ENCODE measurements around the gene CUL4A.
A peak's percentile ranks its signal among the peaks of the same experiment; 100 is the strongest.
"Not testable (repeated sequence)": the region's sequence is repeated elsewhere in the genome, so short reads cannot be mapped to it uniquely, and the experiment has no call there.

Gene CUL4A

DNA sequence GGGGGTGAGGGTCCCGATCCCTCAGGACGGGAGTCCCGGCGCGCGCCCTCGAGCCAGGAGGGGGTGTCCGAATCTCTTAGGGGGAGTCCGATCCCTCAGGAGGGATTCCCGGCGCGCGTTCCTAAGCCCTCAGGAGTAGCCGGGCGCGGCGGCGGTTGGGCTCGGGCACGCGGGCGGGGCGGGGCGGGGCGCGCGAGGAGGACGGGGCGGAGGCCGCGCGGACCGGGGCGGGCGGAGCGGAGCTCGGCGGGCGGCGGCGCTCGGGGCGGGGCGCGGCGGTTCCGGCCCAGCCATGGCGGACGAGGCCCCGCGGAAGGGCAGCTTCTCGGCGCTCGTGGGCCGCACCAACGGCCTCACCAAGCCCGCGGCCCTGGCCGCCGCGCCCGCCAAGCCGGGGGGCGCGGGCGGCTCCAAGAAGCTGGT is at the start of gene CUL4A:
CUL4A (plus strand) TSS at position 278 of the 423 bp plus-strand sequence; CDS start at position 293, 15 bp downstream.
- peaks cover 47% of the 10 kb centered on the region for H3K4me1 Mint-ChIP-seq
- H3K36me3 Mint-ChIP-seq (ENCODE audit: low read depth): peaks cover 48% of the 10 kb centered on the region

DNA sequence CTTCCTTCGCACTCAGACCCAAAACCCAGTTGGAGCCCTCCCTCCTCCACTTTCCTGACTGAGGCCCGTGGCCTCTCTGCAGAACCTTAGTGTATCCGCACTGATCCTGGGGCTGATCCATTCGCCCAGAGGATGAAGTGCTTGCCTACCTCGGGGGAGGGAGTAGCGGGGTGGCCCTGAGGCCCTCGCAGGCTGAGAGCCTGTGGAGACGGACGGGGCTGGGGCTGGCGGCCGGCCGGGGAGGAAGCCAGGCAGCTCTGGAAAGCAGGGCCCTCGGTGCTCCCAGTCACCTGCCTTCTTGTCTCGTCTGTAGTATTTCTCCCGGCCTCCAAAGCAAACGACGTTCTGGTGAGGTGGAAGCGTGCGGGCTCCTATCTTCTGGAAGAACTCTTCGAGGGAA is 49.7 kb upstream of the CUL4A start:
- no peak for DNase-seq
- Mint-ChIP-seq H3K27me3 (peaks cover 4% of the 10 kb centered on the region), H3K4me3 (no peak overlapping the region), H3K27ac (no peak overlapping the region), H3K4me1 (peaks cover 17% of the 10 kb centered on the region), H3K9me3 (peaks cover 12% of the 10 kb centered on the region), H3K36me3 (ENCODE audit: low read depth) (no peaks in the 10 kb centered on the region)
- ATAC-seq: no peak

More for the DNA sequence above, at the start of gene CUL4A:
- ATAC-seq (peak; percentile 53), DNase-seq (peak; percentile 81)
- Mint-ChIP-seq H3K4me3 (peak within 1 kb of the TSS; percentile 95), H3K9me3 (no peaks in the 10 kb centered on the region), H3K27ac (peak within 1 kb of the TSS; percentile 86), H3K27me3 (no peaks in the 10 kb centered on the region)

DNA sequence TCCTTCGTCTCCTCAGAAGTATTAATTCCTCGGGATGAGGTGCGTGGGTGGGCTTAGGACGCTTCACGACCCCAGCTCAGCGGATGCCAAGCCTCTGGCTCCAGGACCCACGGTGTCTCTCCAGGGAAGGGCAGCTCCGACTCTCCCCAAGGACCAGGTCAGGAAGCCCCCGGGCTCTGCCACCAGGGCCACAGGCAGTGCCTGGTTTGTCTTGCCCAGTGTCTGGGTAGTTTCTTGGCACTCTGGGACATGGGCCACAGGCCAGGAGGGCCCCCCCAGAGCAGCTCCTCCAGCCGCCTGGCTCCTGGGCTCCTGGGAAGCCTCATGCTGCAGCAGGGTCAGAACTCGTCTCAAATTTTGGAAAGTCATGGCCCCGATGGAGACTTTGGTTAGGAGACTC is 48.4 kb upstream of the CUL4A start:
- Mint-ChIP-seq H3K4me3 (peak overlapping the region; percentile 40), H3K27ac (no peak overlapping the region), H3K27me3 (peaks cover 4% of the 10 kb centered on the region), H3K36me3 (ENCODE audit: low read depth) (no peaks in the 10 kb centered on the region), H3K9me3 (no peaks in the 10 kb centered on the region), H3K4me1 (peaks cover 19% of the 10 kb centered on the region)
- DNase-seq: no peak
- no peak for ATAC-seq

DNA sequence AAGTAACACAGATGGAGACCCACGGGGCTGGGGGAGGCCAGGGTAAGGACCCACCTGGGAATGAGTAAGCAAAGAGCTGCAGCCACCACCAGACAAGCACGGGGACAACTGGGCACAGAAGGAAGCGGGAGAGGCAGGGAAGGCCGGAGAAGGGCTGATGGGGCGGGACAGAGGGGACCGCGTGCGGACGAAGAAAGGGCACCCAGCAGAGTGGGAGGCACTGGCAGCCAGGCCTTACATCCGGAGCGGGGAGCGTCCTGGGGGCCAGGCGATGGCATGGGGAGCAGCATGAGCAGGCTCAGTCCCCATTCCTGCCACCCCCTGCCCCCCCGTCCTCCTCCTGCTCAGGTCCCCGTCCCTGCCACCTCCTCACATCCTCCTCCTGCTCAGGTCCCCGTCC is 48.0 kb upstream of the CUL4A start:
- H3K27ac Mint-ChIP-seq: no peak overlapping the region
- peaks cover 24% of the 10 kb centered on the region for H3K4me1 Mint-ChIP-seq
- H3K36me3 Mint-ChIP-seq (ENCODE audit: low read depth): no peaks in the 10 kb centered on the region
- DNase-seq (no peak), ATAC-seq (no peak)
- H3K27me3 Mint-ChIP-seq: peaks cover 4% of the 10 kb centered on the region
- H3K9me3 Mint-ChIP-seq: no peaks in the 10 kb centered on the region
- H3K4me3 Mint-ChIP-seq: peak overlapping the region; percentile 40

DNA sequence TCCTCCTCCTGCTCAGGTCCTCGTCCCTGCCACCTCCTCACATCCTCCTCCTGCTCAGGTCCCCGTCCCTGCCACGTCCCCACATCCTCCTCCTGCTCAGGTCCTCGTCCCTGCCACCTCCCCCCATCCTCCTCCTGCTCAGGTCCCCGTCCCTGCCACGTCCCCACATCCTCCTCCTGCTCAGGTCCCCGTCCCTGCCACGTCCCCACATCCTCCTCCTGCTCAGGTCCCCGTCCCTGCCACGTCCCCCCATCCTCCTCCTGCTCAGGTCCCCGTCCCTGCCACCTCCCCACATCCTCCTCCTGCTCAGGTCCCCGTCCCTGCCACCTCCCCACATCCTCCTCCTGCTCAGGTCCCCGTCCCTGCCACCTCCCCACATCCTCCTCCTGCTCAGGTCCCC is 47.4 kb upstream of the CUL4A start:
- not testable (repeated sequence) for H3K27me3 Mint-ChIP-seq; DNase-seq; H3K9me3 Mint-ChIP-seq; H3K36me3 Mint-ChIP-seq (ENCODE audit: low read depth); H3K4me3 Mint-ChIP-seq; H3K27ac Mint-ChIP-seq; ATAC-seq
- H3K4me1 Mint-ChIP-seq: peaks cover 27% of the 10 kb centered on the region

DNA sequence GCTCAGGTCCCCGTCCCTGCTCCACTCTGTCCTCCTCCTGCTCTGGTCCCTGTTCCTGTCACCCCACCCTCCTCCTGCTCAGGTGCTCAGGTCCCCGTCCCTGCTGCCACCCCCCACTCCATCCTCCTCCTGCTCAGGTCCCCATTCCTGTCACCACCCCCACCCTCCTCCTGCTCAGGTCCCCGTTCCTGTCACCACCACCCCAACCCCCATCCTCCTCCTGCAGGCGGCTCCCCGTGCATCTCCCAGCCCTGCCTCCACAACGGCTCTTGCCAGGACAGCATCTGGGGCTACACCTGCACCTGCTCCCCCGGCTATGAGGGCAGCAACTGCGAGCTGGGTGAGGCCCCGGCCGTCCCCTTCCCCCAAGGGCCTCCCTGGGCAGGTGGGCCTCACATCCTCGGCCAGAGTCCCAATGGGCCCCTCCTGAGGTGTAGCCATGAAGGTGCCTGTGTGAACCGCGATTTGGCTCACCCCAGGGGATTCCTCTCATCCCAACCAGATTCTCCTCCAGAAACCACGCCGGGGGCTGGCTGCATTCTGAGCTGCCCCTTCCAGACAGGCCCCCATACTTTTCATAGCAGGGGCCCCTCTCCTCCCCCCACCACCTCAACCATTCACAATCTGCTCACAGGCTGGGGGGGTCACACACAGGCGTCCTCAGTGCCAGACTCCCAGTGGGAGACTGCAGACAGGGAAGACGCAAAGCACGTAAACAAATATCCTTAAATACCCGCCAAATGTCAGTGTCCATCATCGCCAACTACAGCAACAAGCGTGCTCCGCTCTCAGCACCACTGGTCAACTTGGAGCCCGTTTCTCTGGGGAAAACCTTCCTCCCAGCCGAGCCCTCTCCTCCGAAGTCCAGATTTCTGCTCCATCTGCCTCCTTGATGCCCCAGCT is 46.4 kb upstream of the CUL4A start:
- DNase-seq (no peak), ATAC-seq (peak; percentile 16)
- Mint-ChIP-seq H3K4me1 (peaks cover 27% of the 10 kb centered on the region), H3K27me3 (peaks cover 4% of the 10 kb centered on the region), H3K4me3 (no peak overlapping the region), H3K27ac (no peak overlapping the region), H3K36me3 (ENCODE audit: low read depth) (peaks cover 9% of the 10 kb centered on the region), H3K9me3 (no peaks in the 10 kb centered on the region)

DNA sequence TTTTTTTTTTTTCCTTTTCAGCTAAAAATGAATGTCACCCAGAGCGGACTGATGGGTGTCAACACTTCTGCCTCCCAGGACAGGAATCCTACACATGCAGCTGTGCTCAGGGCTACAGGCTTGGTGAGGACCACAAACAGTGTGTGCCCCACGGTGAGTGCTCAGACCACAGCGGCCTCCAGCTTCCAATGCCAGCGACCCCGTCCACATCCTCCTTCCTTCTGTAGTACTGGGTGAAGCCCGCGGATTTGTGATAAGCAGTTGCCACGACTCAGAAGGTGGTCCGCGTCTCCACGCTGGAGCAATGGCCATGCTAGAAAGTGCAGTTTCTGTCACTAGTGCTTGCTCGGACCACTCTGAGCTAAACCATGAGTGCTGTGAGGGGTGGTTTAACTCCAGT is 44.9 kb upstream of the CUL4A start:
- Mint-ChIP-seq H3K27me3 (peaks cover 4% of the 10 kb centered on the region), H3K27ac (no peak overlapping the region), H3K36me3 (ENCODE audit: low read depth) (peaks cover 21% of the 10 kb centered on the region), H3K4me1 (peaks cover 27% of the 10 kb centered on the region), H3K9me3 (no peaks in the 10 kb centered on the region), H3K4me3 (no peak overlapping the region)
- no peak for ATAC-seq
- DNase-seq: no peak

DNA sequence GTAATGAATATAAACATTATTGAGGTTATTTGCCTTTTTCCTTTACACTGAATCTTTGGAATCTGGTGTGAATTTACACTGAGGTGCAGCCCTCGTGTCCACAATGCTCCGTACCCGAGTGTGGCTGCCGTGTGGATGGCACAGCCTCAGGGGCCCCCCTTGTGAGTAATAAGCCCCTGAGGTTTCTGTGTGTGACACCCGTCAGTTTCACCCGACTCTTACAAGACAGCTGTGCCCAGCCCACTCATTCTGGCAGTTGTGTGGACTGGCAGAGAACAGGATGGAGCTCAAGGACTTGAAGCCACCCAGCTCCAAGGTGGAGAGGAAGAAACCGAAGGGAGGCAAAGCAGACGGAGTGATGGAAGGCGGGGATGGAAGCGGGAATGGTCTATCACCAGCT is 43.1 kb upstream of the CUL4A start:
- peak; percentile 90 for ATAC-seq
- Mint-ChIP-seq H3K4me1 (peaks cover 23% of the 10 kb centered on the region), H3K27ac (no peak overlapping the region), H3K36me3 (ENCODE audit: low read depth) (peaks cover 29% of the 10 kb centered on the region), H3K9me3 (no peaks in the 10 kb centered on the region), H3K27me3 (peaks cover 4% of the 10 kb centered on the region), H3K4me3 (no peak overlapping the region)
- peak; percentile 42 for DNase-seq

DNA sequence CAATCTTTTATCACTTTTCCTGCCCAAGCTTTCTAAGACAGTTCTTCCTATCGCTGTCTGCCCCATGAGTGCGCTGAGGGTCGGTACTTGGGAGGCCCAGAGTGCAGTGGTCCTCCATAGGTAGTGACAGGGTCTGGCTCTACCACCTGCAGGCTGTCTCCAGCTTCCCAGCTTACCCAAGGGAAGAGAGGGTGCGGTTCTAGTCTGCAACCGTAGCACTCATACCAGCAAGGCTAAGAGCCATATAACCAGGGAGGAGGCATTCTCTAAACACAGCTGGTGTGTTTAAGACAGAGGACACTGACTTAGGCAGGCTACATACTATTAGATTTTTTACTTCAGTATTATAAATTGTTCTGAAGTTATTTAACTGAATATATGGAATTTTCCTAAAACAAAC is 42.7 kb upstream of the CUL4A start:
- H3K27me3 Mint-ChIP-seq: peaks cover 4% of the 10 kb centered on the region
- peaks cover 29% of the 10 kb centered on the region for H3K36me3 Mint-ChIP-seq (ENCODE audit: low read depth)
- H3K4me3 Mint-ChIP-seq: no peak overlapping the region
- no peak overlapping the region for H3K27ac Mint-ChIP-seq
- peaks cover 22% of the 10 kb centered on the region for H3K4me1 Mint-ChIP-seq
- DNase-seq (no peak), ATAC-seq (no peak)
- H3K9me3 Mint-ChIP-seq: no peaks in the 10 kb centered on the region

DNA sequence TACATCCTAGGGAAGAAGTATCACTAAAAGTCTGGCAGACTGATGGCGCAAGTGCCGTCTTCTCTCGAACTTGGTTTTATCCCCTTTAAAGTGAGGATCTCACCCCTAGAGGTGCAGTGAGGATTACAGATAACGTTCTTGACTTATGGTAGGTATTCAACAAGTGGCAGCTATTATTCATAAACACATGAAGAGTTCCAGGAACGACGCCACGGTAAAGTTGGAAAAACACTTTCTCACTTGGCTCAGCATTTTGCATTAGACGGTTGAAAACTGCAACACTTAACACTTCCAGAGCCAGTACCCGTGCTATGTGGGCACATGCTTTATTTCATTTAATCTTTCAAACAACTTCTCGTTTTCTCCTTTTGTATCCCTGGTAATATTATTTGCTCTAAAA is 42.3 kb upstream of the CUL4A start:
- DNase-seq (no peak), ATAC-seq (no peak)
- peaks cover 22% of the 10 kb centered on the region for H3K4me1 Mint-ChIP-seq
- no peak overlapping the region for H3K27ac Mint-ChIP-seq
- peaks cover 4% of the 10 kb centered on the region for H3K27me3 Mint-ChIP-seq
- no peak overlapping the region for H3K4me3 Mint-ChIP-seq
- no peaks in the 10 kb centered on the region for H3K9me3 Mint-ChIP-seq
- peaks cover 29% of the 10 kb centered on the region for H3K36me3 Mint-ChIP-seq (ENCODE audit: low read depth)

DNA sequence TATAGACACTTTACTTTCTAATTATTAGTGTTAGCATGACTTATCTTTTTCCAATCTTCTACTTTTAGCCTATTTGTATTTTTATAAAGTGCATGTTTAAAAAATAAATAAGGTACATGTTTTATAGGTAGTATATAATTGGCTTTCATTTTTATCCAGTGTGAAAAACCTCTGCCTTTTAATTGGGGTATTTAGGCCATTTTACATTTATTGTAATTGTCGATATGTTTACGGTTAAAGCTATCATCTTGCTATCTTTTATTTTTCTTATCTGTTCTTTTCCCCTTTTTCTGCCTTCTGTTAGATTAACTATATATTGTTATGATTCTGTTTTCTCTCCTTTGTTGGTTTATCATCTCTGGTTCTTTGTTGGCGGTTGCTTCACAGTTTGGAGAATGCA is 41.8 kb upstream of the CUL4A start:
- ATAC-seq (no peak), DNase-seq (no peak)
- Mint-ChIP-seq H3K27me3 (peaks cover 4% of the 10 kb centered on the region), H3K4me1 (peaks cover 22% of the 10 kb centered on the region), H3K4me3 (no peak overlapping the region), H3K27ac (no peak overlapping the region), H3K36me3 (ENCODE audit: low read depth) (peaks cover 29% of the 10 kb centered on the region), H3K9me3 (no peaks in the 10 kb centered on the region)

DNA sequence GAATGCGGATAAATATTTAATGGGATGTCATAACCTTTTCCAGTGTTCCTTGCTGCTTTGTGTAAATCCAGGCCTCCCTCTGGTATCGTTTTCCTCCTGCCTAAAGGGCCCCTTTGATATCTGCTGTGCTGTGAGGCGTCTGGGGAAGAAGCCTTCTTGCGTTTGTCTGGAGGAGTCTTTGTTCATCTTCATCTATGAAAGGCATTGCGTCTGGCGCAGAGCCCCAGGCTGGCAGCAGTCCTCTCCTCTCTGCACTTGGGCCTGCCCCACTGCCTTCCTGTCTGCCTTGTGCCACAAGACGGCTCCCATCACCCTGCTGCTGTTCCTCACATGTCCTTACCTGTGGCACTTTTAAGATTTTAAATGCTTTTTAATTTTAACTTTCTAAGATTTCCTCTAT is 41.2 kb upstream of the CUL4A start:
- H3K27ac Mint-ChIP-seq: no peak overlapping the region
- H3K9me3 Mint-ChIP-seq: no peaks in the 10 kb centered on the region
- ATAC-seq (no peak), DNase-seq (no peak)
- peaks cover 4% of the 10 kb centered on the region for H3K27me3 Mint-ChIP-seq
- H3K4me3 Mint-ChIP-seq: no peak overlapping the region
- H3K36me3 Mint-ChIP-seq (ENCODE audit: low read depth): peaks cover 29% of the 10 kb centered on the region
- H3K4me1 Mint-ChIP-seq: peaks cover 19% of the 10 kb centered on the region

DNA sequence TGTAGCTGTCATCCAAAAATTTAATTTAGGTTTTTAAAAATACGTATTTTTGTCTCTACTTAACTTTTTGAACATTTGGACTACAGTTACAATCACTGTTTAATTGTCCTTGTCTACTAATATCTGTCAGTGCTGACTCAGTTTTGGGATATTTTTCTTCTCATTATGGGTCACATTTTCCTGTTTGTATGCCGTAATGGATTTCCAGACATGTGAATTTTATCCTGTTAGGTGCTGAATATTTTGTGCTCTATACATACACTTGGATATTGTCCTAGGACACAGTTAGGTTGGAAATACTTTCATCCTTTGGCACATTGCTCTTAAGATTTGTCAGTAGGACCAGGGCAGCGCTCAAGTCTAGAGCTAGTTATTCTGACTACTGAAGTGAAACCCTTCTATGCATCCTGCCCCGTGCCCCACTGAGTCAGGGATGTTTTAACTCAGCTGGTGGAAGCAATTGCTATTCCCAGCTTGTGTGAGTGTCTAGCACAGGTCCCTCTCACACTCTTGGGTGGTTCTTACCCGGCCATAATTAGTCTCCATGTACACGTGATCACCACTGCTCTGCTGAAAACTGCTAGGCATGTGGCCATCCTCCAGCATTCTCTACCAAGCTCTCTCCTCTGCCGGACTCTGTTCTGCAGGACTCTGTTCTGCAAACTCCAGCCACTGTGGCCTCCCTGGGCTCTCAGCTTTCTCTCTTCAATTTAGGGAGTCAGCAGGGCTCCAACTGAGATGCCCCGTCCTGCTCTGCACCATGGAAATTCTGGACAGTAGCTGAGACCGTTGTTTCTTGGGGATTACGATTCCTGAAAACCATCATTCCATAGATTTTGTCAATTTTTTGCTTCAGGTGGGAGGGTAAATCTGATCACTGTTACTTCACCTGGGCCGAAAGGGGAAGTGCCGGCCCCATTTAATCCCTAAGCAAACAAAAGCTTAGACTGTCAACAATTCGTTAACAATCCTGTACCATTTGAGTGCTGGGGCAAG is 39.8 kb upstream of the CUL4A start:
- H3K36me3 Mint-ChIP-seq (ENCODE audit: low read depth): peaks cover 33% of the 10 kb centered on the region
- no peak overlapping the region for H3K4me3 Mint-ChIP-seq
- H3K9me3 Mint-ChIP-seq: no peaks in the 10 kb centered on the region
- no peak for ATAC-seq
- DNase-seq: no peak
- peaks cover 14% of the 10 kb centered on the region for H3K4me1 Mint-ChIP-seq
- no peak overlapping the region for H3K27ac Mint-ChIP-seq
- H3K27me3 Mint-ChIP-seq: no peaks in the 10 kb centered on the region

DNA sequence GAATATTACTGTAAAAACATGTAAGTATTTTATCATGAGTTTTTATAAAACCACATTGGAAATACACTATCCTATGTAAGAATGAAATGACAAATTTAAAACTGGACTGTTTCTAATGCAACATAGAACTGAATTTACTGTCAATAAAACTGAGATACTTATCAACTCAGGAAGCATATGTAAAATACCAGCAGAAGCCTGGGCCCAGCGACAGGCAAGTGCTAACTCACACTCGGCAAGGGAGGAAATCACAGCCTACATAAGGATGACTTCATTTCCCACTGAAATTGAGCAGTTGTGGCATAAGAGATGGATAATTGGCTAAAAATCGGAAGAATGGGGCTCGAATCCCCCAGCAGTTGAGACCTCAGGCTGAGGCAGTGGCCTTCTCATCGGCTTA is 38.9 kb upstream of the CUL4A start:
- Mint-ChIP-seq H3K36me3 (ENCODE audit: low read depth) (peaks cover 40% of the 10 kb centered on the region), H3K27me3 (no peaks in the 10 kb centered on the region), H3K4me3 (no peak overlapping the region), H3K9me3 (no peaks in the 10 kb centered on the region), H3K4me1 (peaks cover 14% of the 10 kb centered on the region), H3K27ac (peak overlapping the region; percentile 32)
- ATAC-seq (no peak), DNase-seq (no peak)

Data from activated naive CD8-positive, alpha-beta T cell treated with anti-CD3 and anti-CD28 coated beads, Interleukin-2, amount 50 U/mL, for 24 hours (primary cell).